Transverse colon (tissue), 4 donors: ENCODE results near the gene ADCY10. TPM values are rescaled to one million over a fixed set of nuclear protein-coding genes. Genes with fewer than 3 reads are reported as not detected.

Source experiments
- DNase-seq: peaks from one replicate; pipeline ENCODE4 v3.0.0-alpha.2; 2019
- H3K27ac ChIP-seq, 4 donors: fragments of 200-600 bp; sonication (generic); 2 replicates each; pipeline ENCODE4 v1.5.1; 2016 to 2018; ENCODE audit warnings: inconsistent platforms in 4 of 4
- H3K27me3 ChIP-seq: fragments of 200-600 bp; sonication (generic); 2 replicates; pipeline ENCODE4 v1.5.1; 2017; ENCODE audit warnings: inconsistent platforms
- H3K36me3 ChIP-seq, 4 donors: fragments of 200-600 bp; sonication (generic); 2 replicates each; pipeline ENCODE4 v1.5.1; 2017 to 2019; ENCODE audit warnings: inconsistent platforms in 4 of 4
- H3K4me1 ChIP-seq, 4 donors: fragments of 200-600 bp; sonication (generic); 2 replicates each; pipeline ENCODE4 v1.5.1; 2017 to 2020; ENCODE audit warnings: inconsistent platforms in 4 of 4
- H3K4me3 ChIP-seq, 4 donors: fragments of 200-600 bp; sonication (generic); 1 replicate in 1 of 4; 2 replicates in 3 of 4; pipeline versions ENCODE4 v1.5.1 to v1.6.1; 2017 to 2019; ENCODE audit warnings: inconsistent platforms in 4 of 4
- H3K9me3 ChIP-seq, 2 donors: fragments of 200-600 bp; sonication (generic); 2 replicates each; pipeline ENCODE4 v1.5.1; 2017 to 2019; ENCODE audit warnings: inconsistent platforms in 2 of 2
- EP300 ChIP-seq: sonication (generic); formaldehyde crosslinking; IDR thresholded peaks from one replicate; pipeline ENCODE4 v1.6.1; 2017; ENCODE audit warnings: antibody characterized with exemption, low read depth
- POLR2A ChIP-seq: fragments of 450-650 bp; IDR thresholded peaks from one replicate; pipeline ENCODE4 v1.6.1; 2016; ENCODE audit warnings: antibody characterized with exemption, mild to moderate bottlenecking, moderate library complexity
- POLR2AphosphoS5 ChIP-seq, 3 donors: sonication (generic); formaldehyde crosslinking; IDR thresholded peaks; one replicate each; pipeline ENCODE4 v1.6.1; 2016; ENCODE audit warnings: antibody characterized with exemption in 3 of 3
- WGBS, 2 donors: methylation state at CpG; one replicate each; pipeline ENCODE4 v1.1.5; 2018; ENCODE audit warnings: low coverage in 1 of 2; 5-methylcytosine and 5-hydroxymethylcytosine counted together
- in situ Hi-C, 4 donors: fragments of 200-750 bp; cut with MboI; loops; one replicate each; pipeline versions ENCODE4 v1.15.0 to v1.15.1; 2017; ENCODE audit warnings: low sequenced_read_pairs in 3 of 4, low pct_ligation_motif_present in 1 of 4, low pct_unique_long_range_greater_than_20kb in 1 of 4
- intact Hi-C: fragments of 100-400 bp; cut with DNase I; formaldehyde crosslinking; loops from one replicate; pipeline ENCODE4 v1.15.1; 2023; ENCODE audit warnings: low total_unique reads
- total RNA-seq, 4 donors: library from RNA; depleted of rRNA; stranded (reverse); fragments of >200 nt; gene quantifications; one replicate each; pipeline ENCODE4 v1.1.0, GENCODE V29; 2016
- TF ChIP-seq, protein P1 (sequence below), 5 experiments: fragments of 200-600 bp in 3 of 5; fragments of 450-650 bp in 2 of 5; sonication (generic) in 3 of 5; IDR thresholded peaks; 1 replicate in 2 of 5; 2 replicates in 3 of 5; pipeline ENCODE4 v1.5.1; 2016 to 2017; ENCODE audit warnings: antibody characterized with exemption in 5 of 5, inconsistent platforms in 3 of 5, mild to moderate bottlenecking in 2 of 5, moderate library complexity in 1 of 5

The ADCY10 gene
- total RNA-seq, 4 donors from 2014 or later = 0.27 to 3.7 TPM; not detected in 2

GRCh38 chr1:167781558-167781957, 132.4 kb downstream of the ADCY10 start:
- 100% methylated on average over 2 of the region's 2 CpGs for WGBS, 2 donors
- Histone ChIP-seq H3K27ac (no peak overlapping the region), H3K4me3 (no peak overlapping the region), H3K27me3 (no peaks in the 10 kb centered on the region), H3K36me3 (peaks cover 0 to 10% (median 5%) of the 10 kb centered on the region in 4 donors), H3K4me1 (no peaks in the 10 kb centered on the region), H3K9me3 (no peaks in the 10 kb centered on the region)
- in situ Hi-C loops (no loop called here), intact Hi-C loops (no loop called here)
- DNase-seq = no peak
- TF ChIP-seq POLR2AphosphoS5 (IDR thresholded peaks at IDR 0.05) = no peak

GRCh38 chr1:167777269-167777650, 136.7 kb downstream of the ADCY10 start:
- TF ChIP-seq POLR2A = no peak
- Histone ChIP-seq H3K9me3 (no peaks in the 10 kb centered on the region), H3K27me3 (no peaks in the 10 kb centered on the region), H3K27ac (no peak overlapping the region), H3K4me1 (peaks cover 0 to 2% (median 0%) of the 10 kb centered on the region in 4 donors), H3K4me3 (no peak overlapping the region), H3K36me3 (peaks cover 0 to 17% (median 5%) of the 10 kb centered on the region in 4 donors)
- intact Hi-C loops = no loop called here
- WGBS, 2 donors = 90 to 95% methylated on average over 4 to 5 of the region's 5 CpGs
- no peak for DNase-seq
- in situ Hi-C loops = no loop called here

- no peak overlapping the region for H3K4me3 ChIP-seq
- peak overlapping the region in 1 of 4 donors; percentile 7 for H3K27ac ChIP-seq
- in situ Hi-C loops = no loop called here
- DNase-seq = no peak
- intact Hi-C loops = no loop called here
- no peak for TF ChIP-seq POLR2AphosphoS5 (IDR thresholded peaks at IDR 0.05)
- no peak for TF ChIP-seq POLR2A
- TF ChIP-seq EP300 = no peak
- TF ChIP-seq, protein P1, sequence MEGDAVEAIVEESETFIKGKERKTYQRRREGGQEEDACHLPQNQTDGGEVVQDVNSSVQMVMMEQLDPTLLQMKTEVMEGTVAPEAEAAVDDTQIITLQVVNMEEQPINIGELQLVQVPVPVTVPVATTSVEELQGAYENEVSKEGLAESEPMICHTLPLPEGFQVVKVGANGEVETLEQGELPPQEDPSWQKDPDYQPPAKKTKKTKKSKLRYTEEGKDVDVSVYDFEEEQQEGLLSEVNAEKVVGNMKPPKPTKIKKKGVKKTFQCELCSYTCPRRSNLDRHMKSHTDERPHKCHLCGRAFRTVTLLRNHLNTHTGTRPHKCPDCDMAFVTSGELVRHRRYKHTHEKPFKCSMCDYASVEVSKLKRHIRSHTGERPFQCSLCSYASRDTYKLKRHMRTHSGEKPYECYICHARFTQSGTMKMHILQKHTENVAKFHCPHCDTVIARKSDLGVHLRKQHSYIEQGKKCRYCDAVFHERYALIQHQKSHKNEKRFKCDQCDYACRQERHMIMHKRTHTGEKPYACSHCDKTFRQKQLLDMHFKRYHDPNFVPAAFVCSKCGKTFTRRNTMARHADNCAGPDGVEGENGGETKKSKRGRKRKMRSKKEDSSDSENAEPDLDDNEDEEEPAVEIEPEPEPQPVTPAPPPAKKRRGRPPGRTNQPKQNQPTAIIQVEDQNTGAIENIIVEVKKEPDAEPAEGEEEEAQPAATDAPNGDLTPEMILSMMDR (IDR thresholded peaks at IDR 0.05) = no peak
- 97 to 100% methylated on average over 1 of the region's 1 CpG for WGBS, 2 donors
- peaks cover 0 to 21% (median 8%) of the 10 kb centered on the region in 4 donors for H3K36me3 ChIP-seq
- no peaks in the 10 kb centered on the region for H3K27me3 ChIP-seq
- H3K4me1 ChIP-seq = peaks cover 0 to 2% (median 0%) of the 10 kb centered on the region in 4 donors
- H3K9me3 ChIP-seq = no peaks in the 10 kb centered on the region
These were observed 137.2 kb downstream of the ADCY10 start for GRCh38 chr1:167776616-167777268.

GRCh38 chr1:167776151-167776550, 137.8 kb downstream of the ADCY10 start:
- no peak for TF ChIP-seq POLR2A
- TF ChIP-seq, protein P1 (IDR thresholded peaks at IDR 0.05) = no peak
- no peak for TF ChIP-seq POLR2AphosphoS5 (IDR thresholded peaks at IDR 0.05)
- 91 to 95% methylated on average over 1 of the region's 1 CpG for WGBS, 2 donors
- peaks cover 0 to 23% (median 9%) of the 10 kb centered on the region in 4 donors for H3K36me3 ChIP-seq
- DNase-seq = no peak
- no peaks in the 10 kb centered on the region for H3K9me3 ChIP-seq
- intact Hi-C loops (no loop called here), in situ Hi-C loops (no loop called here)
- peaks cover 0 to 2% (median 0%) of the 10 kb centered on the region in 4 donors for H3K4me1 ChIP-seq
- peak overlapping the region in 1 of 4 donors; percentile 7 for H3K27ac ChIP-seq
- H3K27me3 ChIP-seq = no peaks in the 10 kb centered on the region
- H3K4me3 ChIP-seq = no peak overlapping the region

GRCh38 chr1:167775178-167775577, 138.8 kb downstream of the ADCY10 start:
- intact Hi-C loops = no loop called here
- TF ChIP-seq, protein P1 (IDR thresholded peaks at IDR 0.05) = no peak
- TF ChIP-seq POLR2AphosphoS5 (IDR thresholded peaks at IDR 0.05) (no peak), EP300 (no peak), POLR2A (no peak)
- in situ Hi-C loops = no loop called here
- Histone ChIP-seq H3K9me3 (no peaks in the 10 kb centered on the region), H3K4me3 (no peak overlapping the region), H3K27ac (no peak overlapping the region), H3K36me3 (peaks cover 0 to 21% (median 9%) of the 10 kb centered on the region in 4 donors), H3K27me3 (no peaks in the 10 kb centered on the region), H3K4me1 (peaks cover 0 to 2% (median 0%) of the 10 kb centered on the region in 4 donors)
- DNase-seq = no peak
- WGBS, 2 donors = 67 to 69% methylated on average over 2 of the region's 2 CpGs
